ENCODE results near the gene CFAP92.

The CFAP92 gene

DNA sequence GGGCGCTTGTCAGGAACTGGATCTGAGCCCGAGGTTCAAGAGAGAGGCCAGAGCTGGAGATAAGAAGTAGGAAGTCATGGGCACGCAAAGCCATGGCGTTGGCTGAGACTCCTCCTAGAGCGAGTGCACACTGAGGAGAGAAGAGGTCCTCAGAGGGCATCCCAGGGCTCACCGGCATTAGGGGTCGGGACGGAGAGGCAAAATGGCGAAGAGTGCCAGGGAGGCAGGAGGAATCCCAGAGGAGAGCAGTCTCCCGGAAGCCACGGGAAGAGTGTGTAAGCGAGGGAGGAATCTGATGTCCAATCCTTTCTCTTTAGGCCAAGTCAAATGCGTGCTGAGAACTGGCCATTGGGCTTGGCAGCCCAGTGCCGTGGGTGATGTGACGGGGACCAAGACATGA, 31.2 kb upstream of the CFAP92 start:
- in situ Hi-C loops (cut with HindIII; ENCODE audit: low sequenced_read_pairs) = no loop called here
- TF ChIP-seq, protein P1, sequence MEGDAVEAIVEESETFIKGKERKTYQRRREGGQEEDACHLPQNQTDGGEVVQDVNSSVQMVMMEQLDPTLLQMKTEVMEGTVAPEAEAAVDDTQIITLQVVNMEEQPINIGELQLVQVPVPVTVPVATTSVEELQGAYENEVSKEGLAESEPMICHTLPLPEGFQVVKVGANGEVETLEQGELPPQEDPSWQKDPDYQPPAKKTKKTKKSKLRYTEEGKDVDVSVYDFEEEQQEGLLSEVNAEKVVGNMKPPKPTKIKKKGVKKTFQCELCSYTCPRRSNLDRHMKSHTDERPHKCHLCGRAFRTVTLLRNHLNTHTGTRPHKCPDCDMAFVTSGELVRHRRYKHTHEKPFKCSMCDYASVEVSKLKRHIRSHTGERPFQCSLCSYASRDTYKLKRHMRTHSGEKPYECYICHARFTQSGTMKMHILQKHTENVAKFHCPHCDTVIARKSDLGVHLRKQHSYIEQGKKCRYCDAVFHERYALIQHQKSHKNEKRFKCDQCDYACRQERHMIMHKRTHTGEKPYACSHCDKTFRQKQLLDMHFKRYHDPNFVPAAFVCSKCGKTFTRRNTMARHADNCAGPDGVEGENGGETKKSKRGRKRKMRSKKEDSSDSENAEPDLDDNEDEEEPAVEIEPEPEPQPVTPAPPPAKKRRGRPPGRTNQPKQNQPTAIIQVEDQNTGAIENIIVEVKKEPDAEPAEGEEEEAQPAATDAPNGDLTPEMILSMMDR (IDR thresholded peaks at IDR 0.05; ENCODE audit: low read depth, low read length) = no peak
- no peak for DNase-seq (ENCODE audit: low read depth, low spot score)
- H3K4me3 ChIP-seq (ENCODE audit: low read depth, low read length) = no peak overlapping the region

DNA sequence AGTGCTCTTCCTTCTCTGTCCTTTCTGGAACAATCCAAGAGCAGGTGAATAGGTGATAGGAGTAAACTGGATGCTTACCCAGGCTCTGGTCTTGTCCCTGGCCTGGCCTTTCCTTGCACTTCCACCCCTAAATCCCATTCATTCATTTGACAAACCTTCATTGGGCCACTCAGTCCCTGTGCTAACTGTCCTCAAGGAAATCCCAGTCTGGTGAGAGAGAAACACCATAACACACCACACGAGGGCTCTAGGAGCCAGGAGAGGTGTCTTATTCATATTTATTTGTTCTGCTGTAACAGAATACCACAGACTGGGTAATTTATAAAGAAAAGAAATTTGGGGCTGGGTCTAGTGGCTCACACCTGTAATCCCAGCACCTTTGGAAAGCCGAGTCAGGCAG, 30.0 kb upstream of the CFAP92 start:
- in situ Hi-C loops (cut with HindIII; ENCODE audit: low sequenced_read_pairs) = no loop called here
- TF ChIP-seq, protein P1 (IDR thresholded peaks at IDR 0.05; ENCODE audit: low read depth, low read length) = peak; percentile 25
- H3K4me3 ChIP-seq (ENCODE audit: low read depth, low read length) = no peak overlapping the region
- DNase-seq (ENCODE audit: low read depth, low spot score) = no peak

DNA sequence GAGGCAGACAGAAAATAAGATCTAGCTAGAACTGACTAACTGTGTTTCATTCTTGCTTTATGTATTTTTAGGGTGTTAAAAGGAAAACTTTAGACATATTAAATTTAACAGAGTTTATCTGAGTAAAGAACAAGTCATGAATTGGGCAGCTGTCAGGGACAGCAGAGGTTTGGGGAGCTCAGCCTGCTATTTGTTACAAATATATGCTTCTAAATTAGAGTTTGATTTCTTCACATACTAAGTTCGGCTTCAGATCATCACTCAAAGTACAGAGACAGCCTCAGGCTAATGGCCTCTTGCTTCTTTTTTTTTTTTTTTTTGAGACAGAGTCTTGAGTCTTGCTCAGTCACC, 29.1 kb upstream of the CFAP92 start:
- DNase-seq (ENCODE audit: low read depth, low spot score) = no peak
- TF ChIP-seq, protein P1 (IDR thresholded peaks at IDR 0.05; ENCODE audit: low read depth, low read length) = no peak
- in situ Hi-C loops (cut with HindIII; ENCODE audit: low sequenced_read_pairs) = no loop called here
- H3K4me3 ChIP-seq (ENCODE audit: low read depth, low read length) = no peak overlapping the region

DNA sequence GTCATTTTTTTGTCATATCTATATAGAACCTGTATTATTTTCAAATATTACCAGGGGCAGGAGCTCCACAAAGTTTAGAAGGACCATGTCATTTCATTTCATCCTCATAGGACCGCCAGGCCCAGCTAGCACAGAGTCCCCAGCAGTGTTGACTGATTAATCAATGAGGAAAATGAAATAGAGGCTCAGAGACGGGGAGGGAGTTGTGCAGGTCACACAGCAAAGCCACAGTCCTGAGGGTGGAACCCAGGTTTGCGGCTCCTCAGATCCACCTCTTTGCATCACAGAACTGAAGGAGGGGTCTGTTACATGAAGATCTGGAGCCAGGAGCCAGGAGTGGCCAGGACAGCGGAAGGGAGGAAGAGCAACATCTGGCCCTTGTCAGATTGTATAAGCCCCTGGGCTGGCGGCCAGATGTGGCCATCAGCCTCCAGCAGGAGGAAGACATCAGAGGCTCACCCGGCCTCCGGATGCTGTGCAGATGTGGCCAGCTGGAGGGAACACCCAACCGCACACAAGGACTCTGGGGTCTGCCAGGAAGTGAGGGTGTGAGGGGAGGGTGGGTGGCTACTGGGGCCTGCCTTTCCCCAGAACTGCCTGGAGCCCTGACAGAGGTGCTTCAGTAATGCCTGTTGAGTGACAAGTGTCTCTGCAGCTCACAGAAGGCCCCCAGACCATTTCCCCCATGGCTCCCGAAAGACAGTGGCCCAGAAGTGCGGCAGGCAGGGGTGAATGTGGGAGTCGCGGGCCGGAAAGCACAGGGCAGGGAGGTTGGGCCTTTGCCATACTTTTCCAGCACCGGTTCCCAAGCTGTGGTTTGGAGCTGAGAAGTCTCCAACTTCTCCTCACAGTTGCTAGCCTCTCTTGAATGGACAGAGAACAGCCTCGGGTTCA, 28.5 kb upstream of the CFAP92 start:
- in situ Hi-C loops (cut with HindIII; ENCODE audit: low sequenced_read_pairs) = no loop called here
- TF ChIP-seq, protein P1 (IDR thresholded peaks at IDR 0.05; ENCODE audit: low read depth, low read length) = no peak
- no peak for DNase-seq (ENCODE audit: low read depth, low spot score)
- H3K4me3 ChIP-seq (ENCODE audit: low read depth, low read length) = no peak overlapping the region

DNA sequence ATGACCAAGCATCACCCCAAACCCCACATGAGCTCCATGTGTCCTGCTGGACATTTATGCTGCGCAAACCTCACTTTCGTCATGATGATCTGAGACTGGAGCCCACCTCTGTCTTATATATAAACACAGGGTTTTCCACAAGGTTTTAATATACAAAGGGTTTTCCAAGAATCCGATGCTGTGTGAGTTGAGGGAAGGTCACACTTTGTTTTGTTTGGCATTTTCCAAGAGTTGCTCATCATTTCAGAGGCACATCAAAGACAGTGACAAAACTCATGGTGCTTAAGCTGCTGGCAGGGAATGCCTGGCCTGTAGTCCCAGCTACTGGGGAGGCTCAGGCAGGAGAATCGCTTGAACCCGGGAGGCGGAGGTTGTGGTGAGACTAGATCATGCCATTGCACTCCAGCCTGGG, 27.3 kb upstream of the CFAP92 start:
- peak; percentile 39 for DNase-seq (ENCODE audit: low read depth, low spot score)
- TF ChIP-seq, protein P1 (IDR thresholded peaks at IDR 0.05; ENCODE audit: low read depth, low read length) = no peak
- H3K4me3 ChIP-seq (ENCODE audit: low read depth, low read length) = no peak overlapping the region
- in situ Hi-C loops (cut with HindIII; ENCODE audit: low sequenced_read_pairs) = no loop called here

DNA sequence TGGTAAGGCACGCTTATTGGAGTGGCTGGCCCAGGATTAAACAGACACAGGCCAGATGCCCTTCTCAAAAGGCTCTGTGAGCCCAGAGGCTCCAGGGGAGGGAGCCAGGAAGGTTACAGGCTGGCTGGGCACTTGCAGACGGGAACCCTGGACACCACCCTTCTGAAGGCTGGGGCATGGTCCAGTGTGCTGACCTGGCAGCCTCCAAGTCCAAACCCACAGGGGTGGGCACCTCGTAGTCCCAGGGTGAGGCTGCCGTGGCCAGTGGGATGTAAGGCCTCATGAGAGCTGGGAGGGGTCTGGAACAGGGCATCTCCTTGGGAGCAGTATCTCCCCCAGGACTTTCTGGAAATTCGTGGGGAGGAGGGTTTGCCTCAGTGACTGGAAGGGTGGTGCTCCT, 26.8 kb upstream of the CFAP92 start:
- in situ Hi-C loops (cut with HindIII; ENCODE audit: low sequenced_read_pairs) = no loop called here
- TF ChIP-seq, protein P1 (IDR thresholded peaks at IDR 0.05; ENCODE audit: low read depth, low read length) = no peak
- H3K4me3 ChIP-seq (ENCODE audit: low read depth, low read length) = no peak overlapping the region
- DNase-seq (ENCODE audit: low read depth, low spot score) = no peak

Data from astrocyte of the spinal cord (primary cell).